ENCODE data around the gene TRAIP.

GRCh38 chr3:49869525-49870126 lies 13.3 kb upstream of the TRAIP start, which contains the start of gene CAMKV:
- TF ChIP-seq CTCF (conservative IDR thresholded peaks at IDR 0.05) (no peak), ZFX (IDR thresholded peaks at IDR 0.05) (no peak)
